ENCODE measurements around the gene UGGT1.

UGGT1 gene

GRCh38 chr2:128227862-128228261, 136.9 kb downstream of the UGGT1 start:
- DNase-seq = no peak

- DNase-seq = no peak
Observed at GRCh38 chr2:128228894-128229293, 137.9 kb downstream of the UGGT1 start.

- DNase-seq = peak; percentile 70
Observed at GRCh38 chr2:128232965-128233789, 142.2 kb downstream of the UGGT1 start.

- DNase-seq = no peak
Observed at GRCh38 chr2:128233790-128234395, 142.9 kb downstream of the UGGT1 start.

- no peak for DNase-seq
Observed at GRCh38 chr2:128234613-128235012, 143.6 kb downstream of the UGGT1 start.

GRCh38 chr2:128235581-128235980, 144.6 kb downstream of the UGGT1 start:
- DNase-seq = no peak

- DNase-seq = no peak
Observed at GRCh38 chr2:128236491-128237035, 145.6 kb downstream of the UGGT1 start.

- DNase-seq = no peak
Observed at GRCh38 chr2:128237081-128237534, 146.1 kb downstream of the UGGT1 start.

GRCh38 chr2:128237911-128238697, 147.1 kb downstream of the UGGT1 start:
- no peak for DNase-seq

GRCh38 chr2:128241896-128242295, 150.9 kb downstream of the UGGT1 start:
- DNase-seq = no peak

Measured in effector CD4-positive, alpha-beta T cell (primary cell).